Choroid plexus epithelial cell (primary cell): ENCODE results near the gene GFPT1.
A peak's percentile ranks its signal among the peaks of the same experiment; 100 is the strongest.

Experiments used
- DNase-seq: peaks from one replicate; pipeline ENCODE4 v3.0.0-alpha.2; 2010; ENCODE audit warnings: low read depth
- H3K4me3 ChIP-seq: 2 replicates; pipeline ENCODE4 v1.5.1; 2011; ENCODE audit warnings: low read depth, mild to moderate bottlenecking, control low read depth, low read length, moderate library complexity
- TF ChIP-seq, protein P1 (sequence below): conservative IDR thresholded peaks from 2 replicates; pipeline ENCODE4 v1.5.1; 2011; ENCODE audit warnings: low read depth, mild to moderate bottlenecking, control low read depth, inconsistent platforms, low read length, moderate library complexity

GFPT1 gene

DNA sequence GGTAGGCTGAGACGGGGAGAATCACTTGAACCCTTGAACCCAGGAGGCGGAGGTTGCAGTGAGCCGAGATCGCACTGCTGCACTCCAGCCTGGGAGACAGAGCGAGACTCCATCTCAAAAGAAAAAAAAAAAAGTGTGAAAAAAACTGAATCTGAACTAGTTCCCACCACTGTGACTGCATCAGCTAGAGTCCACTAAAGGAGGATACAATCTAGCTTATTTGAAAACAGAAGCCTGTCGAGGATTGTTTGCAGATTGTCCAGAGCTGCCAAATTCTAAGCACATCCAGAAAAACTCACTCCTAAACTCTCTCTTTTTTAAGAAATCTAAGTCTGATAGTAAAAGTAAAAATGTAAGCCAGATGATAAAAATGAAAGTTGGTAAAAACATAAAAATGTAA lies 10.6 kb downstream of the GFPT1 start:
- TF ChIP-seq, protein P1, sequence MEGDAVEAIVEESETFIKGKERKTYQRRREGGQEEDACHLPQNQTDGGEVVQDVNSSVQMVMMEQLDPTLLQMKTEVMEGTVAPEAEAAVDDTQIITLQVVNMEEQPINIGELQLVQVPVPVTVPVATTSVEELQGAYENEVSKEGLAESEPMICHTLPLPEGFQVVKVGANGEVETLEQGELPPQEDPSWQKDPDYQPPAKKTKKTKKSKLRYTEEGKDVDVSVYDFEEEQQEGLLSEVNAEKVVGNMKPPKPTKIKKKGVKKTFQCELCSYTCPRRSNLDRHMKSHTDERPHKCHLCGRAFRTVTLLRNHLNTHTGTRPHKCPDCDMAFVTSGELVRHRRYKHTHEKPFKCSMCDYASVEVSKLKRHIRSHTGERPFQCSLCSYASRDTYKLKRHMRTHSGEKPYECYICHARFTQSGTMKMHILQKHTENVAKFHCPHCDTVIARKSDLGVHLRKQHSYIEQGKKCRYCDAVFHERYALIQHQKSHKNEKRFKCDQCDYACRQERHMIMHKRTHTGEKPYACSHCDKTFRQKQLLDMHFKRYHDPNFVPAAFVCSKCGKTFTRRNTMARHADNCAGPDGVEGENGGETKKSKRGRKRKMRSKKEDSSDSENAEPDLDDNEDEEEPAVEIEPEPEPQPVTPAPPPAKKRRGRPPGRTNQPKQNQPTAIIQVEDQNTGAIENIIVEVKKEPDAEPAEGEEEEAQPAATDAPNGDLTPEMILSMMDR, result no peak
- no peak overlapping the region for H3K4me3 ChIP-seq
- DNase-seq, result no peak

DNA sequence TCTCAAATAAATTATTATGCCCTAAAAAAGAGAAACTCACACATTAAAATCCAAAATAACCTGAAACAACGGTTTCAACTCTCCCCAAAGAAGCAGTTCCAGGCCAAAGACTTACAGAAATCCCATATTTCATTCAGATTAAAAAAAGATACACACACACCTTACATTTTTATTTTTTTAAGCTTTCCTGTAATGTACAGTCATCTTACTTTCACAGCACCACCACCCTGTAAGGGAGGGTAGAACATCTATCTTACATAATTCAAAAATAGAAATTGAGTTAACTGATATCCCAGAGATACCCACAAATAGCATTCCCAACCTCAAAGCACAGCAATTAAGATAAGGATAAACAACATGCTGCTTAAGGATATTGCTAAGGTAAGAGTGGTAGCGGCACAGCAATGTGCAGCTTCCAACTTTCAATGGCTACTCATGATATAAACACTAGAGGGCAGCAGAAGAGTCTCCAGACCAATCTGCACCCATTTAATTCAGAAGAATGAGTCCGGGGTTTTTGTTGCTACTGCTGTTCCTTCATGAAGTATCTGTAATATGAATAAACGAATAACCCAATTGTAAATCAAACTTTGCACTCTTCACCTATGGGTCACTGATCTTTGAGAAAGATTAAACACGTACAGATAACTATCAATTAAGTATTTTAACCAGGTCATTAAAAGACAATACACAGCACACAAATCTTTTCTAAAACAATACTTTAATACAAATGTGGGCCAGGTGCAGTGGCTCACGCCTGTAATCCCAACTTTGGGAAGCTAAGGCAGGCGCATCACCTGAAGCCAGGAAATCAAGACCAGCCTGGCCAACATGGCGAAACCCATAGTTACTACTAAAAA lies 11.3 kb downstream of the GFPT1 start:
- DNase-seq, result peak; percentile 49
- TF ChIP-seq, protein P1, result peak; percentile 67

DNA sequence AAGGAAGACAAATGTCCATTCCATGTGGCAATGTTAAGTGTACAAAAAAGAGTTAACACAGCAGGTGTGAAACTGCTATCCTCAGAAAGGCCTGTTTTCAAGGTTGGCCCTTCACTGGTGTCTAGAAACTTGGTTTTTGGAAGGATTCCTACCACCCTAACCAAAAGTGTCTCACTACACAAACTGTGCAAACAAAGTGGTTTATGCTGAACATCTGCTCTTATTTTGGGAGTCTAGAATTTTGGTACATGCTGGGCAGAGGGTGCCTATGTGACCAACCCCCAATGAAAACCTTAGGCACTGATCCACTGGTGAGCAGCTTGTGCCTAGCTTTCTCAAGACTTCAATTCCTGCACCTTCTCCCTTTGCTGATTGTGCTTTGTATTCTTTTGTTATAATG lies 14.3 kb downstream of the GFPT1 start:
- TF ChIP-seq, protein P1, result no peak
- H3K4me3 ChIP-seq, result no peak overlapping the region
- DNase-seq, result no peak

More for the DNA sequence above, 11.3 kb downstream of the GFPT1 start:
- H3K4me3 ChIP-seq, result no peak overlapping the region

DNA sequence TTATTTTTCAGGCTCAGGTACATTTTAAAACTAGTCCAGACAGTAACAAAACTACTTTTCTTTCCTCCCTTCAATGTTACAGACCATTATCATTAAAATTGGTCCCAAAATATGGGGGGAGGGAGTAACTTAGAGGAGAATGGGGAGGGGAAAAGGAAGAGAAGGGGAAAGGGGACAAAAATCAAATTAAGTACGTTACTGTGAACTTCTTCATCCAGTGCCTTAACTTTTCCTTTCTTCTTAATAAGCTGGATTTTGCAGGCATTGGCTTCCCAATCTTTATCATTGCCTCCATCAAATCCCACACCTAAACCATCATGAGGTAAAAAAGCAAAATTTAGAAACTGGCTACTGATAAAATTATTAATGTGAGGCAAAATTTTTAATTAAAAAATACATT lies 17.2 kb downstream of the GFPT1 start:
- DNase-seq, result no peak
- H3K4me3 ChIP-seq, result no peak overlapping the region
- TF ChIP-seq, protein P1, result no peak

DNA sequence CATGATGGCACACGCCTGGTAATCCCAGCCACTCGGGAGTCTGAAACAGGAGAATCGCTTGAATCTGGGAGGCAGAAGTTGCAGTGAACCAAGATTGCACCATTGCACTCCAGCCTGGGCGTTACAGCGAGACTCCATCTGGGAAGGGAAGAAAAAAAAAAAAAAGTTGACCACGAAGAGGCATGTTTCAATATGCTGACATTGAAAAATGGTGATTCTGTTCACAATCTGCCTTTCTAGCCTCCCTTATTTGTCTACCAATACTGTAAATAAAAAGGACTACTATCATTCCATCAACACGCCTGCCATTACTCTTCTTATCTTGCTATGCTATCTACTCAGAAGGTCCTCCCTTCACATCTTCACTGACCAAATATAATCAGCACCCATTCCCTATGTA lies 18.4 kb downstream of the GFPT1 start:
- no peak for DNase-seq
- TF ChIP-seq, protein P1, result no peak
- H3K4me3 ChIP-seq, result no peak overlapping the region

DNA sequence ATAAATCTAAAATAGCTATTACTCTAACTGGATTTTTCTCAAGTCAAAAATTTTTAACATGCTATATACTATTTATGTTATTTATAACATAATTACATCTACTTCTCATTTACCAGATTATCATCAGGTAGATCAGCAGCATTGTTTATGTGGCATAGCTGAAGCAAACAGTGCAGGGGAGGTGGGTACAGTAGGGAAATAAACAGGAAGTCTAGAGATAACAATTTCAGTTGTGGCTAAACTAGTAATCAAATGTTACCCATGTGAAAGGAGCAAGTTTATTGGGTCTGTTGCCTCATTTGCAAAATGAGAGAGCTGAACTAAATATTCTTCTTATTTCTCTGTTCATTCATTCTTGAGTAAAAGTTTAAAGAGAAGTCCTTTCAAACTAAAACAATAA lies 27.7 kb downstream of the GFPT1 start:
- no peak overlapping the region for H3K4me3 ChIP-seq
- TF ChIP-seq, protein P1, result no peak
- no peak for DNase-seq

DNA sequence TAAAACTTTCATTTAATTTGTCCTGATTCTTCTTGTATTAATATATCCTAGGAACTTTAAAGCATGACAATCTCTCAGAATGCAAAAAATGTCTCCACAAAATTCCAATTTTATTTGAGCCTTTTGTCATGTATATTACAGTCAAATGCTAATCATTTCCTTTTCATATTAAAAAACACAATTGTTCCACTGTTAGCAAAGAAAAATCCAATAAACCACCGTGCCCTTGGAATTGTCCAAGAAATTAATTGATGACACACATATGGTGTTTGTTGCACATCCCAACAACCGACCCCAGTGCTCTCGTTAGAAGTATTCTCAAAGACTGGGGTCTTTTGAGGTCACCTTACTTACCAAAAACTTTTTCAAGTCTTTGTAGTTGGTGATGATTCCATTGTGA lies 28.1 kb downstream of the GFPT1 start:
- TF ChIP-seq, protein P1, result no peak
- DNase-seq, result no peak
- H3K4me3 ChIP-seq, result no peak overlapping the region
